ENCODE results near the gene DHX30.

DNA sequence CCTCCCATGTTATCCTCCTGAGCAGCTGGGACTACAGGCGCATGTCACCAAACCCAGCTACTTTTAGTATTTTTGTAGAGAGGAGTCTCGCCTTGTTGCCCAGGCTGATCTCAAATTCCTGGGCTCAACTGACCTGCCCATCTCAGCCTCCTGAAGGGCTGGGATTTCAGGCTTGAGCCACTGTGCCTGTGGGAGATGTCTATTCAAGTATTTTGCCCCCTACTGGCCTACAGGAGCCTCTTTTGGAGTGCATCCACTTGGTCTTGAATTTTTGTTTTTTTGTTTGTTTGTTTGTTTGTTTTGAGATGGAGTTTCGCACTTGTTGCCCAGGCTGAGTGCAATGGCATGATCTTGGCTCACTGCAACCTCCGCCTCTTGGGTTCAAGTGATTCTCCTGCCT, 3.2 kb upstream of the DHX30 start:
- TF ChIP-seq POLR3A (IDR thresholded peaks at IDR 0.05; ENCODE audit: borderline replicate concordance, extremely low read depth, insufficient read depth, insufficient read length): no peak
- TF ChIP-seq NRF1 (conservative IDR thresholded peaks at IDR 0.05 in 1 of 2, IDR thresholded peaks at IDR 0.05 in 1 of 2): no peak
- no peak for TF ChIP-seq MED1 (CRISPR knock-in tag; IDR thresholded peaks at IDR 0.05; ENCODE audit: borderline replicate concordance)
- no peak for TF ChIP-seq ZBED1 (IDR thresholded peaks at IDR 0.05)
- TF ChIP-seq CREM (IDR thresholded peaks at IDR 0.05; ENCODE audit: low read depth): no peak
- peak; percentile 44 to 63 (median 59) for TF ChIP-seq CTCF (IDR thresholded peaks at IDR 0.05 in 2 of 3, conservative IDR thresholded peaks at IDR 0.05 in 1 of 3; ENCODE audit: insufficient read depth in 2 of 3, low read depth in 1 of 3, low read length in 3 of 3)
- no peak for TF ChIP-seq ZNF354B (CRISPR knock-in tag; IDR thresholded peaks at IDR 0.05)
- no peak for TF ChIP-seq CCAR2 (IDR thresholded peaks at IDR 0.05; ENCODE audit: low read depth, low read length)
- no peak for TF ChIP-seq KLF6 (CRISPR knock-in tag; IDR thresholded peaks at IDR 0.05; ENCODE audit: borderline replicate concordance)
- no peak for TF ChIP-seq MAZ (CRISPR knock-in tag; conservative IDR thresholded peaks at IDR 0.05 in 1 of 2, IDR thresholded peaks at IDR 0.05 in 1 of 2)
